Right lobe of liver (tissue), 4 donors: Measurements from ENCODE around the gene SPHK2.

ENCODE experiments used
- CTCF ChIP-seq, 4 donors: fragments of 200-600 bp in 3 of 4; fragments of 450-650 bp in 1 of 4; IDR thresholded peaks; one replicate each; pipeline versions ENCODE4 v1.5.1 to v1.8.0; 2016 to 2022; ENCODE audit warnings: antibody characterized with exemption in 4 of 4, mild to moderate bottlenecking in 2 of 4
- POLR2A ChIP-seq: fragments of 450-650 bp; IDR thresholded peaks from one replicate; pipeline ENCODE4 v1.6.1; 2017; ENCODE audit warnings: antibody characterized with exemption, mild to moderate bottlenecking
- donor health status: DM: no; HTN: no; CAD: no.
- donor health status: DM: no; HTN: no; CAD: no.
- donor health status: DM: no; HTN: yes; CAD: no.

DNA sequence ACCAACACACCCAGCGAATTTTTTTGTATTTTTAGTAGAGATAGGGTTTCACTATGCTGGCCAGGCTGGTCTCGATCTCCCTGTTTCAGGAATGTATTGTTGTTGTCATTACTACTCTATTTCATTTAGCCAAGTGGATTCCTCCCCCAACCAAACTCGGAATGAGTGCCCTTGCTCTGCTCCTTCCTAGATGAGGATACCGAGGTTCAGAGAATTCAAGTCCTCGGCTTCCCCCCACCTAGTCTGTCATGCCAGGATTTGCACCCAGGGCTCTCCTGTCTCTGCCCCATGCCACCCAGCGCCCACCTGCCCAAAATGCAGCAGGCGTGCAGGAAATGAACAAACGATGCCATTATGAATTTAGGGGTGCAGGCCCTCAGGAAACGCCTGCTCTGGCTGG is 16.3 kb upstream of the SPHK2 start:
- TF ChIP-seq POLR2A (no peak), CTCF (IDR thresholded peaks at IDR 0.05) (no peak)
